Dedifferentiated amniotic fluid mesenchymal stem cell (primary cell): Measurements from ENCODE around the gene SMAD7.

Experiments used
- DNase-seq: peaks from one replicate; pipeline ENCODE4 v3.0.0-alpha.2; 2016; ENCODE audit errors: extremely low spot score

Gene SMAD7

DNA sequence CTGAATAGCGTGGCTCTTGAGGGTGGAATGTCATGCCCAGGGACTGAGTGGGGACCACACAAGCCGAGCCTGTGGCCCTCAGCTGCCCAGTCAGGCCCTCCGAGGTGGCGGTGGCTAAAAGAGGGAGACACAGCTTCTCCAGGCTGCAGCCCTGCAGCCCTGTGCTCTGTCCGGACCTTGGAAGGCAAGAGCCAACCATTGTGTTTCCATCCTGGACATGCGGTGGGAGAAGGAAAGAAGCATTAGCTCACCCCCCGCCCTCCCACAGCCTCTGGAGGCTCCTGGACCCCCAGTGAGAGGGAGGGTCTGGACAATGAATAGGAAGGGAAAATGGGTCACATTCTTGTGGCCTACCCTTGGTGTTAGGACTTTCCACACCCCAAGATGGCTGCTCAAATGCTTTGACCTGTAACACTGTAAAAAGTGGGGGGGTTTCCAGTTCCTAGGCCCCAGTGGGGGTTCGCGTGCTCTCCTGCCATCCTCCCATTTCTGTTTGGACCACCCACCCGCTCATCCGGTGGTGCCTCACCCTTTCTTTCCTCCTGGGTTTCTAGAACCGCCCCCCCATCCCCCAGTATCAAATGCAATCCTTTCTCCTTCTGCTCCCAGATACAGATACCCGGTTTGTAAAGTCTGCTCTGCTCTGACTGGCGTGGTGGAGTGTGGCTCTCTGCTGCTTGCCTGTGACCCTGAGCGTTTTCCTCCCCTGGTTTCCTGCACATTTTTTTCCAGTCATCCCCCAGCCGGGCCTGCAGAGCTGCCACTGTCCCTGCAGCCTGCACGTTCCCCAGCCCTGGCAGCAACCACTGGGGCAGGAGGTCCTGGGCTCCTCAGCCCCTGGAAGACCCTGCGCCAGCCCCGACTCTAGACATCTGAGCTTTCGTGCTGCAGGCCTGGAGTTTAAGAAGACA, 36.3 kb upstream of the SMAD7 start:
- no peak for DNase-seq

DNA sequence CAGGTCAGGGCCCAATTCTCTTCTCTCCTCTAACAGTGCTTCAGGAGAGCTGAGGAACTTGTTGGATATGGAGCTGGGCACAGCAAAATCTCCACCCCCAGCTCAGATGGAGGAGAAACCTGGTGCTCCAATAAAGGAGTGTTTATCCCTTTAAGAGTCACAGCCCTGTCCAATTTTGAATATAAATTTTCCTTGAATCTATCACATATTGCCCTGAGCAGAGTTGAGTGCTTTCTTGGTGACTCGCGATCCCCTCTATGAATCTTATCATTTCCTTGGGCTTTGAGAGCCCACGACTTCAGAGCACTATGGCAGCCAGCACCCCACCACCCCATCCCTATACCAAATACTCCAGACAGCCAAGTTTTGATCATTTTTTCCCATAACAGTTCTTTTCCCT, 34.4 kb upstream of the SMAD7 start:
- DNase-seq, result no peak

DNA sequence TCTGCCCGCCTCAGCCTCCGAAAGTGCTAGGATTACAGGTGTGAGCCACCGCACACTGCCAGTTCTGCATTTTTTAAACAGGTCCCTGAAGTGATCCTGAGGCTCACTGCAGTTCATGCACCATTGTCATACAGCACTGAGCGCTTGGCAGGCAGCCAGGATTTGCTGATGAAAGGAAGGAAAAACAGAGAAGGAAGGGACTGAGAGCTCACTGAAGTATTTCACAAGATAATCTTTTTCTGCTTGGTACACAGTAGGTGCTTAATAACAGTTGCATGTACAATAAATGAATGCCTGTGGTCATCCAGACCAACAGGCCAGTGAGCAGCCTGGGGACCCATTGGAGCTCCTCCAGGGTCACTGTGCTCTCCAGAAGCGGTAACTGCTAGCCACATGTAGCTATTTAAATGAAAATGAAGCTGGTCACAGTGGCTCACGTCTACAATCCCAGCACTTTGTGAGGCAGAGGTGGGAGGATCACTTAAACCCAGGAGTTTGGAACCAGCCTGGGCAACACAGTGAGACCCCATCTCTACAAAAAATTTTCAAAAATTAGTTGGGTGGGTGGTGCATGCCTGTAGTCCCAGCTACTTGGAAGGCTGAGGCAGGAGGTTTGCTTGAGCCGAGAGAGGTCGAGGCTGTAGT, 33.1 kb upstream of the SMAD7 start:
- DNase-seq, result no peak

DNA sequence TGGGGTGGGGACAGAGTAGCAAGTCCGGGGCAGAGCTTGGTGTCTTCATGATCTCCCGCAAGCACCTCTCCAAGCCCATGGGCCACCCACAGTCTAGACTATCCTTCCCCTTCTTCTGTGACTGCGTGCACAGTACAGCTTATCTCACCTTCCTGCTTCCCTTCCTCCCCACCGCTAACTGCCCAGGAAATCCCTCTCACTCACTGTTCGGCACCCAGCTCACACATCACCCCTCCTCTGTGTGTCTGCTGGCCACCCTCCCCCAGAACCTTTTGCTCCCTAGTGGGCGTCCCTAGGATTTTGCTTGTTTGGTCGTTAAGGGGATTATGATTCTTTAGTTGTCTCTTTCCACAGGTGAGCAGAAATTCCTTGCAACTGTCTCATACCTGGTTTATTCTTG, 31.5 kb upstream of the SMAD7 start:
- no peak for DNase-seq

DNA sequence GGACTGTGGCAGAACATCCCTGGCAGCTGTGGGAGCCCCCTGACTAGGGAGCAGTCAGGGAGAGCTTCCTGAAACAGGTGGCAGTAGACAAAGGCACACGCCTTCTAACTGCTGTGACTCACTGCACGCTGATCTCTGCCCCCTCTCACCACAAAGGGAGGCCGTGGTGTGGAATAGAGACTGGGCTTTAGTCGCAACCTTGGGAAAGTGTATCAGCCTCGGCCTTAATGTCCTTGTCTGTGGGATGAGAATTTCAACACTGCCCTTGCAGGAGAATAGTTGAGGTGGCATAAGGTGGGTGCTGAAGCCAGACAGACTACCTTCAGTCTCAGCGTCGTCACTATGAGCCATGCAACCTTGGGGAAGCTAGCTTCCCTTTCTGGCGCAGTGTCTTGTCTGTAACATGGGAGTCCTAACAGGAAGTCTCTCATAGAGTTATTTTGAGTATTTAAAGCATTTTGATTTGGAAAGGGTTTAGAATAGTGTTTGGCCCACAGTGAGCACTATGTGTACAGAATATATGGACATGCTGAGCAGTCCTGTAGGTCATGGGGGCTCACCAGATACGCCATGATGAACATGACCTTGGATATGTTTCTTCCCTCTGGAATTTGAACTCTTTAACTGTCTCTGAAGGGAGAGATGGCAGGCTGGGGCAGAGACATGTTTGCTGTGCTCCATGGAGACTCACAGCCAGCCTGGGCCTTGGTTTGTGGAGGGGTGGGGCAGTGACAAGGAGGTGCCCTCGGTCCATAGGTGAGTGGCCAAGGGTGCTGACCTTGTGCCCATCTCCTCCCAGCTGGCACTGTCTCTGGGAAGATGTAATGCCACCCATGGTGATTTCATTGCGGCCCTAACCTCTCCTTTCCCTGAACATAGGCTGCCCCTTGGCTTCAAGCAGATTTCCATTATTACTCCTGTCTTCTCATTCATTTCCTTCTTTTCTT, 29.5 kb upstream of the SMAD7 start:
- no peak for DNase-seq

DNA sequence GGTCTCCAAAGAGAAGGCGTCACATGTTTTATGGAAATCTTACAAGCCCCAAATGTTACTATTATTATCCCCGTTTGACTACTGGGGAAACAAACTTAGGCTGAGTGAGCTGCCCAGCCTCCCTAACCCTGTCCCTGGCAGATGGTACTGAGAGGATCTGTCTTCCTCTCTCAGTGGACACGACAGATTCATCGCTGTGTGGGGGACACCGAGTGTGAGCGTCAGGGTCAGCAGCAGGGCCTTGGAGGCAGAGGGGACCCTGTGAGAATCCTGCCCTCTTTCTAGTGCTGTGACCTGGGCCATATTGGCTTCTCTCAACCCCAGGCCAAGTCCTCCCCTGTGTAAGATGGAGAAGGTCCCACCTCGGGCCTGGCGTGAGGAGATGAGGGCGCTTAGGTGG, 27.1 kb upstream of the SMAD7 start:
- no peak for DNase-seq

DNA sequence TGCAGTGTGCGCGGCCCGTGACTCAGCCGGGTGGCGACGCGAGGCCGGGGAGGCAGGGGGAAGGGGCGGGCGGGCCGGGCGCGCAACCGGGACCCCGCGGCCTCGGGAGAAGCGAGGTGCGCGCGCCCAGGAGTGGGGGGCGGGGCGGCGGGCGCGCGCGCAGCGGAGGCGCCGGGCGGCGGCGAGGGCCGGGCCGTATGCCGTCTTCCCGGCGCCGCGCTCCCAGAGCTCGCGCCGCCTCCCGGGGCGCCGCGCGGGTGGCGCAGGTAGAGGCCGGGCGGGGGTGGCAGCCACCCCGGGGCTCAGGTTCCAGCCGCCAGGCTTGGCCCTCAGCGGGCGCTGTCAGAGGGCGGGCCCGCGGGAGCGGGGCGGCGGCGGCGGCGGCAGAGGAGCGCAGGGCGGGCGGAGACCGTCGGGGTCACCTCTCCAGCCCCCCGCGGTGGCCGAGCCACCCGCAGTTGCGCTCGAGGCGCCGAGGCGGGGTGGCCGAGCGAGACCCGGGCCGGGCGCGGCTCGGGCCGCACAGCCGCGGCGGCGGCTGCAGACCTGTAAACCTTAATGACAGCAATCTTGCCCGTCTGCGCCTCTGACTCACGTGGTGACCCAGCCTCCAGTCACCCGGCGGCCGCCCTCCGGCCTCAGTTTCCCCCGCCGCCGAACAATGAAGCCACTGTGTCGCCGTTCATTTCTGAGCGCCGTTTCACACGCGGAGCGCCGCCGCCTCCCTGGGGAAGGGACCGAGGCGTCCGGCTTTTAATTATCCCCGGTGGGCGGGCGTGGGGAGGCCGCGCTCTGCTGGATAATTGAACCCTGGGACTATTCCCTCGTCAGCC, 25.3 kb upstream of the SMAD7 start:
- no peak for DNase-seq

DNA sequence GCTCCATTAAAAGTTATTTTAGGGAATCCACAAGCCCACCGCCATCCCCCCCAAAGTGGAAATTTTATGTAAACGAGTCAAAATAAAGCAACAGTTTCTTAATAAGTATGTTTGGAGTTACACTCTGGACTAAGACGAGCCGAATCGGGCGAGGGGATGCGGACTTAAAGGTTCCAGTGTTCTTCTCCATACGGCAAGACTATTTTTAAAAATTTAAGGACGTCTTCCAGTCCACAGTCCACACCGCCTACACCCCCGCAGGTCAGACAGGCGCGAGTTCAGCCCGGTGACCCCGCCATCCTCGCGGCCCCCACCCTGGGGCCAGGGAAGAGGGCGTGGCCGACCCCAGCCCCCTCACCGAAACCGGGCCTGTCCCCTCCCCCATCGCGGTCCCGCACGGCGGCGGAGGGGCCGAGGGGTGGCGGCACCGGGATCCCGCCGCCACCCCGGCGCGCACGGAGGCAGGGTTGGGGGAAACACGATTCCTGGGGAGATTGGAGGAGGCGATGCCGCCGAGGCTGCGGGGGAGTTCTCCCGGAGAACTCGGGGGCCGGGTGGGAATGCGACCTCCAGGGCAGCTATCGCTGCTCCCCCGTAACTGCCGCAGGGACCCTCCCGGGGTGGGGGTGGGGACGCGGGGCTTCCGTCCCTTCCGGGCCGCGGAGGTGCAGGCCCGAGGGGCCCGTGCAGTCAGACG, 24.5 kb upstream of the SMAD7 start:
- no peak for DNase-seq

DNA sequence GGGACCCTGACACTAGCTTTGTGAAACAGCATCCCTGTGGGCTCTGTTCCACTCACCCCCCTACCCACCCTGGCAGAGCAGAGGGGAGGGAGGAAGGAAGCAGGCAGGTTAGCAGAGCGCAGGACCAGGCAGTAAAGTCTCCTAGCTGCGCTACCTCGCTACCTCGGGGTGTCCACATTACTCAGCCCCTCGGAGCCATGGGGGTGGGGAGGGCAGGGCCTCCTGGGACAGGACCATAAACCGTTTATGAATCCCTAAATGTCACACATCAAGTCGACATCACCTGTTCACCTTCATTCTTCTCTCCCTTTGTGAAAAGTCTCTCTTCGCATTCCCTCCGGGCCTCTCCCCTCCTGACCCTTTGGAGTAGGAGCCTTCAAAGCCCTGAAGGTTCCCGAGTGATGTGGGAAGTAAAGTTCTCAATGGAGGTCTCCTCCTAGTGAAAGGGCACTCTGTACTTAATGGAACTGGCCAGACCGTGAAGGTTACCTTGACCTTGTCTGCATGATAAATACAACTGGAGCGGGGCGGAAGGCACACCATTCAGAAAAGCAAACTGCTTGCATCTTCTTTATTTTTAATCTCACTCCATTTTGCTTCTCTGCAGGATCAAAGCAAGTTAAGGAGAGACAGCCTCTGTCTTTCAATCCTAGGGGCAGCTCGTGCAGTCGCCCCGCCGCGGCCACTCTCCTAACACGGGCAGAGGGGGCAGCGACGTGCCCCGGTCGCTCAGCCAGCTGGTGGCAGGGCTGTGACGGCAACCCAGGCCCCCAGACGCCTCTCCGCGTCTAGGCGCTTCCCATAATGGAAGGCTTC, 23.7 kb upstream of the SMAD7 start:
- no peak for DNase-seq

DNA sequence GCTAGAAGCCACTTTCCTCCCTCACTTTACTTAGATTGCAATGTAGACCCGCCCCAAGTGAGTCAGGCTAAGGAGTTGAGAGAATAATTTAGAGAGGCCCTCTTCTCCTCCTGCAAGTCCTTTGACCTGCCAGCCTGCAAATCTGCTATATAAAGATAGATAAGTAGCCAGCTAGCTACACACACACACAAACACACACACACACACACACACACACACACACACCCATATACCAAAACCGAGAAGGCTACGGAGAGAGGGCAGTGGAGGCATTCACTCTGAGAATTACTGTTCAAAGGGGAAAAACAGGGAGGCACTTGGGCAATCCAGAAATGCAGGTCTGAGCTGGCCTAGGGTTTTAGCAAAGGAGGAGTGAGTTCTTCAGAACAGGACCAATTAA, 23.0 kb upstream of the SMAD7 start:
- DNase-seq, result no peak

DNA sequence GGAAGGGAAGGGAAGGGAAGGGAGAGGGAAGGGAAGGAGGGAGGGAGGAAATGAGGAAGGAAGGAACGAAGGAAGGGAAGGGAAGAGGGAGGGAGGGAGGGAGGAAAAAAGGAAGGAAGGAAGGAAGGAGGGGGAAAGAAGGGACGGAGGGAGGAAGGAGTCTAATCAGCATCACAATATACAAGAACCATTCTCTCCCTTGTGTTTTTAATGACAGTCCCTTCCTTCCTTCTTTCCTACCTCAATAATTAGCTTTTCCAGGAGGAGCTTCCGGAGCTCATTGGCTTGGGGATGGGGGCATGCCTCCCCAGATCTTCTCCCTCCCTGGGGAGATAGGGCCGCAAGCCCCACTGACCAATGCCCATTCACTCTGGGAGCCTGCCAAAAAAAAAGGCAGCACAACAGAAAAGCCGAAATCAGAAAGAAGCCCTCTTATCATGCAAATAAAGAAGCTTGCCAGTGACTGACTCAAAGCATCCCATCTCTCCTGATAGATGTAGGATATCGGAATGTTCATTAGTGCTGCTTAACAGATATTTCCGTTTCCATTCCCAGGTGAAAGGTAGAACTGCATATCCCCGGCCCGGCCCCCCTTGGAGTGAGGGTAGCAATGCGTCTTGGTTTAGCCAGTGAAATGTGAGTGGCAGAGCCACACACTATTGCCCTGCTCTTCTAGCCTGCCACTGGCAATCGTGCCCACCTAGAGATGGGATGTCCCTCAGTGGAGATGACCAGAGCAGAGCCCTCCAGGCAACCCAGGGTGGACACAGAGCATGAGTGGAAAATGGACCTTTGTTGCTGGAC, 17.8 kb upstream of the SMAD7 start:
- DNase-seq, result no peak

DNA sequence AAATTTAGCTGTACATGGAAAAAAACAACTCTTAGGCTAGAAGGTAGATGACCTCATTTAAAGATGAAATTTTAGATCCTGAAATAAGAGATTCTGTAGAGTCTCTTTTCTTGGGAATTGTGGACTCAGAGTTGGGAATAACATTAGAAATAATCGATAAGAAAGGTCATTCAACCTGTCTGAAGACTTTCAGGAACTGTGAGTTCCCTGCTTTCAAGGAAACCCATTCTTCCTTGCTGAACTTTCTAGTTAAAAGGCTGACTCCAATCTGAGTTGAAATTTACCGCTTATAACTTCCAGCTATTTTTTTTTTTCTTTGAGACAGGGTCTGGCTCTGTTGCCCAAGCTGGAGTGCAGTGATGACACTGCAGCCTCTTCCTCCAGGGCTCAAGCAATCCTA, 16.8 kb upstream of the SMAD7 start:
- DNase-seq, result no peak

DNA sequence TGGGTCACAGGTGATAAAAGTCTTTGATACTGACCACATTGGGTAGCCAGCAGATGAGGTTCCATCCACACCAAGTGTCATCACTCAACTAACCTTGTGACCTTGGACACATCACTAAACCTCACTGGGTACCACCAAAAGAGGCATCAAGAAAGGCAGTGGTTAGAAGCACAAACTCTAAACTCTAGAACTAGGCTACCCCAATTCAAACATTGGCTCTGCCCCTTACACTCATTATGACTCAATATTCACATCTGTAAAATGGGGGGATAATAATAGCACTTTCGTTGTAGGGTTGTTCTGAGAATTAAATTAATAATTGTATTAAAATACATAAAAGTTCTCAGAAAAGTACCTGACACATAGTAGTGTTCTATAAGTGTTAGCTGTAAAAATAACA, 15.8 kb upstream of the SMAD7 start:
- DNase-seq, result no peak

DNA sequence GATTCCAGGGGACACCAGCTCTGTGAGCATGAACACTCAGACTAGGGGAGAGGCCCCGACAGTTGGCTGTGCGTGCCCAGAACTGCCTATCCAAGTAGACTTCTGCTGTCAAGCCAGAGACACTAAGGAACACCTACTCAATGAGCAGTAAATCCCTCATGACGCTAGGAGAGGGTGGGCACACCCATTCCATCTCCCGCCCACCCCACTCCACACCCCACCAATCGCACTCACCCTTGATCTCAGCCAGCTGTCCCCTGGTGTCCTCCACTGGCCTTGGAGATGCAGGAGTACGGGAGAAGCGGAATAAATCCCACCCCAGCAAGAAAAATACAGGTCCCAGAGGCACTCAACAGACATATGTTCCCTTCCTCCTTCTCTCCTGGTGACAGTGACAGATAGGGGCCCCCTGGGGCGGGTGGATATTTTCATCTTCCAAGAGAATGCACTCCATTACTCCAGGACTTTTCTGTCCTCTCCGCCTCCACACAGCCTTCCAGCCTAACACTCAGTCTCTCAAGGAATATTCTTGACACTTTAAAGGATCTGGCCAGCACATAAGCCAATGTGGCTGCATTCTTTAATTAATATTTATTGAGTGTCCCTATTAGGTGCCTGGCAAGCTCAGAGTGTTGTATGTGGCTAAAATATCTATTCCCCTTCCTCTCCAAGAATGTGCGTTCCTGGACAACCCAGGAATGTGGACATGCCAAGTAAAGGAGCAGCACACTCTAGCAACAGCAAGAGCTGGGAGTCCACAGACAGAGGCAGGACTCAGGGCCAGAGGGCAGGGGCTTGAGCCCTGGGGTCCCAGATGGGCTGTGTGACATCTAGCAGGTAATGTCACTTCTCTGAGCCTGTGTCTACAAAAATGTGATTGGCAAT, 13.1 kb upstream of the SMAD7 start:
- no peak for DNase-seq

DNA sequence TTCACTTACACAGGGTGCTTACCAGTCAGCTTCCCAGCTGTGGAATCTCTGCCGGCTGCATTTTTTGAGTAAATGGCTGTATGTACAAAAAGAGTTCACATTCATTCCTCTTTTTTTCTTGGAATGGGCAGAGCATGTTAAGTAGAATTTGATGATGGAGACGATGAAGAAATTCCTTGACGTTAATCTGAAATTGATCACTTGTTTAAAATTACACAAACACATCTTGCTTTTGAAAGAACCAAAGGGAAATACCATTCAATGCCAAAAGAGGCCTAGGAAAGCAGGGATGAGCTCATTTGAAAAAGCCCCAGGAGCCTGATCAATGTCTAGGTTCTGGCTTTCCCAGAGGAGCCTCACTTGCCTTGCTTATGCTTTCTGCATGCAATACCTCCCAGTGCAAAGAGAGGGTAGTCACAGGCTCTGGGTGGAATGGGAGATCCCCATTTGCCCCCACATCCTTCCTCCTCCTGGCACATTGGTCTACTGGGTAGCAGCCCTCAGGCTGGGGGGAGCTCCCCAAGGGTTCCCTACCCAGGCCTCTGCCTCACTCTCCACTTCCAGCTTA, 12.3 kb upstream of the SMAD7 start:
- DNase-seq, result no peak

DNA sequence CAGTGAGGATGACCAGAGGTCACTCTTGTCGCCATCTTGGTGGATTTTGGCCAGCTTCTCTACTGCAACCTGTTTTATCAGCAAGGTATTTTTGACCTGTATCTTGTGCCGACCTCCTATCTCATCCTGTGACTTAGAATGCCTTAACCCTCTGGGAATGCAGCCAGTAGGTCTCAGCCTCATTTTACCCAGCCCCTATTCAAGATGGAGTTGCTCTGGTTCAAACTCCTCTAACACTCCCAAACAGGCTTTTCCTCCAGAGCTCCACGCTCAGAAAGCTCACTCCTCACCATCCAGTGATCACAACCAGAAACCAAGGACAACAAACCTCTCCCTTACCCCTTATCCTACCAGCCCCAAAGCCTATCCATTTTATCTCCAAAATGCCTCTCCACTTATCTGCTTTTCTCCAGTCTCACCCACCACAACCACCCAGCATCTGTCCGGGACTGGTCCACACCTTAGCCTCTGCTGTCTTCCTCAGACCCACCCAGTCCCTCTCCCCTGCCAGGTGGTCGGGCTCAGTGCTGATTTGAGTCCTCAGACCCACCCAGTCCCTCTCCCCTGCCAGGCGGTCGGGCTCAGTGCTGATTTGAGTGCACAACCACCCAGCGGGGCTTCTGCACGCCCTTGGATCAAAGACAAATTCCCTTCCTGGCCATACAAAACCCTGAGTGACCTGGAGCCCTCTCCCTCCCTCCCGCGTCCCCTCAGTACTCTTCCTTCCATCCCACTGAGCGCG, 11.7 kb upstream of the SMAD7 start:
- DNase-seq, result no peak

DNA sequence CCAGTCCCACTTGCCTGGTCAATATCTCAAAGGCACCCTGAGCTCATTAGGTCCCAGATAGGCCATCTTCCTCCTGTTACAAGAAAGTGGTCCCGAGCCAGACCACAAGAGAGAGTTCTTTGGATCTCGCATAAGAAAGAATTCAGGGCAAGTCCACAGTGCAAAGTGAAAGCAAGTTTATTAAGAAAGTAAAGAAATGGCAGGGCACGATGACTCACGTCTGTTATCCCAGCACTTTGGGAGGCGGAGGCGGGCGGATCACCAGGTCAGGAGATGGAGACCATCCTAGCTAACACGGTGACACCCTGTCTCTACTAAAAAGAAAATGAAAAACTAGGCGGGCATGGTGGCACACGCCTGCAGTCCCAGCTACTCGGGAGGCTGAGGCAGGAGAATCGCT, 10.8 kb upstream of the SMAD7 start:
- no peak for DNase-seq
